GM08714 (cell line): ENCODE data around the gene PRSS56.
"Not testable (repeated sequence)": the region's sequence is repeated elsewhere in the genome, so short reads cannot be mapped to it uniquely, and the experiment has no call there.

Experiments used
- H3K4me3 ChIP-seq: fragments of 200-500 bp; sonication (Bioruptor generic); 2 replicates; pipeline ENCODE4 v1.5.1; 2014; ENCODE audit warnings: mild to moderate bottlenecking, low read length, inconsistent platforms
- ZNF274 ChIP-seq: IDR thresholded peaks from 2 replicates; pipeline ENCODE4 v1.6.1; 2012; ENCODE audit warnings: mild to moderate bottlenecking, low read depth, low read length

Gene PRSS56

DNA sequence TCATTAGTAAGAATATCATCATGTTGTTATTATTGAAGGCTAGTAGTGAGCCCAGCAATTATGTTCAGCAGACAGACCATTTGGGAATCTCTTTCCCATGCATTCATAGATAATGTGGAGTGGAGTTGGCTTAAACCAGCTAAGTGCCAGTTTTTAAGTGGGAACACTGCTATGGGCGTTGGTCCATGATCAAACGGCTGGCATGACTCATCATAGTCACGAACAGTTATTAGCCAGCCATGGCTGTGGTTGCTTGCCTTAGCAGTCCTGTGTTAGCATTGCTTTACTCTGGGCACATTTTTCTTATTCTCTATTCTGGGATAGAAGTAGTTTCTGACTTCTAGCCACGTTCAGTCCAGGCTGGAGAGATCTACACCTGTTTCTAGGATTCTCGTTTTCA lies 48.0 kb downstream of the PRSS56 start:
- no peak overlapping the region for H3K4me3 ChIP-seq
- no peak for TF ChIP-seq ZNF274

DNA sequence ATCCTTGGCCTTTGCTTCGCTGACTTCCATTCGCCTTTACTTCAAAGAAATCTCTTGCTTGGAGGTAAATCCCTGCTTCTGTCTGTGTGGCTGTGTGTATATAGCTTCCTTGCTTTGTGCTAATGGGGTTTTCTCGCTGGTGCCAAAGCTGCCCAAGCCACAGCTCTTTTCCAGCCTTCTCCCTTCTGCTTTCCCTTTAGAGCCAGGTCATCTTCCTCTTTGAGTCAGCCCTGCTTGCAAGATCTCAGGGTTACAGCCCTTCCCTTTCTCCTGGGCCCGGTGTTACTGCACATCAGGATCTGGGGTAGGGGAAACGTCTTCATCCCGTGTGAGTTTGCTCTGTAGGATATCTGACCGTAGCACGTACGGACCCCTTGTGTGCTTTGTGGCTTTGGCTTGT lies 49.4 kb downstream of the PRSS56 start:
- no peak for TF ChIP-seq ZNF274
- no peak overlapping the region for H3K4me3 ChIP-seq

DNA sequence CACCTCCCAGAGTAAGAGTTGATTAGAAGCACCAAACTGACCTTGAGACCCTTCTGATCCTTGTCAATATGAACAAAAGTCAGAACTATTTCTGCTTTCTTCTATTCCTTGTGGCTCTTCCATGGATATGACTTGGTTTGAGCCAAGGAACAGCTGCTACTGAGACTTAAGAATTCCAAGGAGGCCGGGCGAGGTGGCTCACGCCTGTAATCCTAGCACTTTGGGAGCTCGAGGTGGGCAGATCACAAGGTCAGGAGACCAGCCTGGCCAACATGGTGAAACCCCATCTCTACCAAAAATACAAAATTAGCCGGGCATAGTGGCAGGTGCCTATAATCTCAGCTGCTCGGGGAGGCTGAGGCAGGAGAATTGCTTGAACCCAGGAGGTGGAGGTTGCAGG lies 50.3 kb downstream of the PRSS56 start:
- H3K4me3 ChIP-seq: not testable (repeated sequence)

DNA sequence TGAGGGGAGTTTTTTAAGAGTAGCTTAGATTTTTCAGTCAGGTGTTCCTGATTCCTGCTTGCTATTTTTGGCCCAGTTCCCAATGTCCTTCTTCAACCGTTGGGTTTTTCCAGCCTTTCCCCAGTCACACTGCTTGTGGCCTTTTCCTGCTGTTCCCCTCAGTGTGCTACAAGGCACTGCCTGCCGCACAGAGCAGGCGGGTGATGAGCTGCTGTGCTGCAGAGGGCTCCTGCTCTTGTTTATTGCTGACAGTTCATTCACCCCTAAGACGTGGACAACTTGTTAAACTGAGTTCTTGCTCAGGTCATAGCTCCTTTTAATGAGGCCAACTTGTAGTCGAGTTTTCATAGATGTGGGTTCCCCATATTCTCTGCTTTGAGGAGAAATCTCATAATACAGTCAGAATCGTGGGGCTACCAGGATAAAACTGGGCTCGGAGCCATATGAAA lies 50.9 kb downstream of the PRSS56 start:
- no peak for TF ChIP-seq ZNF274

DNA sequence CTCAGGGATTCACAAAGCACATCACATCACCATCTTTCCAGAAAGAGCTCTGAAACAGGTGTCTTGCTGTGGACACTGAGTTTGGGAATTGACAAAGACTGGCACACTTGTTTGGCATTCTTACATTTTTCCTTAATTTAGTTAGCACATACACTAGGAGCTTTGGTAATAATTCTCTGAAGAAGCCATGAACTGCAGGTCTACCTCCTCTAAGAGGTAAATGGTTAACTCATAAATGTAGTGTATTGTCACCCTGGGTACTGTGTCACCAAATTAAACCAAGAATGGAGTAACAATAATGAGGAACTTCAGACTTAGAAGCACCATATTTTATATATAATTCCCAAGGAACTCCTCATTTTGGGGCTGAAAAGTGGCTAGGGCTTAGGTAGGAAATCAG lies 52.9 kb downstream of the PRSS56 start:
- no peak overlapping the region for H3K4me3 ChIP-seq
- TF ChIP-seq ZNF274: no peak

More for the DNA sequence above, 50.9 kb downstream of the PRSS56 start:
- H3K4me3 ChIP-seq: no peak overlapping the region

DNA sequence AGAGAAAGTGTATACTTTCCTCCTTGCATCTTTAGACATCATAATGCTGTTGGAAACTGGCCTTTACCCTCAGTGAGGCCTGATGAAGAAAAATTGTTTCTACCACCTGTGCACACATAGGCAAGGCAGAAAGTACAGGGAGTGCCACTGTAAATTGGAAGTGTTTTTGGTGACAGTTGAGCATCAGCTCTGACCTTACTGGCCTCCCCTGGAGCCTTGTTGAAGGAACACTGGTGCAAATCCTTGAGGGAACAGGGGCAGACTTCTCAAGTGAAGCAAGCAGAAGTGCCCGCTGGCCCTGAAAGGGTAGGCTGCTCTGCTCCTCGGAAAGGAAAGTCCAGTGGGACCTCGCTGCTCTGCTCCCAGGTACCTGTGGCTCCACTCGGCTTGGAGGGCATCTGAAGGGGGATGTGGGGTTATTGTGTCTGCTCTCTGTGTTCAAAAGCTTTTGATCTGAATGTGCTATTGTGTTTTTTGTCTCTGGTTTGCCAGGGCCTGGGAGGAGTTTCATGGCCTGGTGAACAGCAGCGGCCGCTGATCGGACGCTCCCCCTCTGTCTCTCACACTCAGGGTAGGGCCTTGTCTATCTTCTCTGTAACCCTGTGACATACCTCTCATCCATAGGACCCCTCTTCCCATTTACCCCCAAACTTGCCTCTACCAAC lies 53.7 kb downstream of the PRSS56 start:
- no peak for TF ChIP-seq ZNF274

DNA sequence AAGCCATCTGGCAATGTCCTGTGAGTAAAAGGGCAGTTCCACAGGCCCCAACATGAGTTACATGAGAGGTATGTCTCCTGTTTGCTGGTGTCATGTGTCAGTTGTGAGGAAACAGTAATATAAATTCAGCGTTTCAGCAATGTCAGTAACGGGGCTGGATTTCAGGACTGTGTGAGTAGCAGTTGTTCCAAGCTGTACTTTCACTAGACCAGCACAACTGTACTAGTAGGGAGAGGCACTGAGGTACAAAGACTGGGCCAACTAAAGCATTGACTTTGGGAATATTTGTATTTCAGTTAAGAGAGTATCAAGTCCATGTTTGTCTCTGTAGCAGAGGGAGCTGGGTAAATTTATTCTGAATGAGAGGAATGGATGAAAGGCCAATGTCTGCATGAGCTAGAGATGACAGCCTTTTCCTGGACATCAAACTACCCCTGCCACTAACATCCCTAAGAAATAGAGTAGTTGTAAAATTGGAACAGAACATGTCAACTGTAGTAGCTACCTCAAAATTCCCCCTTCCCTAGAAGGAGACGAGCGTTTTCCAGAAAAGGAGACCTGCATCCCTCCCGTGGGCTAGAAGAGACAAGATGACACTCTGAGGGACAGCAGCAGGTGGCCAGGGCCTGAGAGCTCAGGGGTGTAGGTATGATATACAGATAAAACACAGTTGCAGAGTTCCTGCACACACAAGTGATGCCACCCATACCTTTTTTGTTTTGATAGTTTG lies 54.7 kb downstream of the PRSS56 start:
- no peak for TF ChIP-seq ZNF274
- H3K4me3 ChIP-seq: no peak overlapping the region

More for the DNA sequence above, 53.7 kb downstream of the PRSS56 start:
- H3K4me3 ChIP-seq: no peak overlapping the region
